GM10847 (cell line): ENCODE results near the gene SKI.

Experiments
- POLR2A ChIP-seq: IDR thresholded peaks from 2 replicates; pipeline ENCODE4 v1.6.1; 2011; ENCODE audit not compliant: insufficient read length; ENCODE audit errors: extremely low read depth

SKI gene

DNA sequence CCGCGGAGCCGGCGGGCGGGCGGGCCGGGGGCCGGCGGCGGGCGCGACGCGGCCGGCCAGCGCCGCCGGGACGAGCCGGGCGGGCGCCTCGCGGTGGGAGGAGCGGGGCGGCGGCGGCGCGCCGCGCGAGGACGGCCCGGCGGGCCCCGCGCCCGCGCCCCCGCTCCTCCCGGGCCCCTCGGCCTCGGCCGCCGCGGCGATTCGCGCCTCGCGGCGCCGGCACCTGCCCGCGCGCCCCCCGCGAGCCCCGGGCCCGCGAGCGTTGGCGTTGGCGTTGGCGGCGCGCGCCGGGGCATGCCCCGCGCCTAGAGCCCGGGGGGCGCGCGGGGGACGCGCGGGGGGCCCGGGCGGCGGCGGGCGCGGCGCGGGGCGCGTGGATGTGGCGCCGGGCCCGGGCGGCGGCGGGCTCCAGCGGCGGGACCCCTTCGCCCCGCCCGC is at the start of gene SKI:
SKI (plus strand) TSS at position 163 of the 438 bp plus-strand sequence. CDS start 448 bp downstream, outside the sequence.
- TF ChIP-seq POLR2A, result no peak

DNA sequence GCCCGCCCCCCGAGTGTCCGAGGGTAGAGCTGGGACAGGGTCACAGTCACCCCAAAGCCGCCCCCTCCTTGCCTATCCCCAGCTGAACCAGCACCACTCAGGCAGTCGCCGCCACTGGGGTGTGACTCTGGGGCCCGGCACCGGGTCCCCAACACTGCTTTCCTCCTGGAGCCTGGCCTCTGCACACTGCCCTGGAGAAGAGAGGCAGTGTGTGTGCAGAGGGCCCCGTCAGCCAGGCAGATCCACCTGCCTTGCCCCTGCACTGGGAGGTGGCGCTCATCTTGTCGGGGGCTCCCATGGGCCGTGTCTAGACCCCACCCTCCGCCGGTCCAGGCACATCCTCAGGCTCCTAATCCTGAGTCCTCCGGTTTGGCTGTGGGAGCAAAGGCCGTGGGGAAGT is 49.2 kb upstream of the SKI start:
- no peak for TF ChIP-seq POLR2A

DNA sequence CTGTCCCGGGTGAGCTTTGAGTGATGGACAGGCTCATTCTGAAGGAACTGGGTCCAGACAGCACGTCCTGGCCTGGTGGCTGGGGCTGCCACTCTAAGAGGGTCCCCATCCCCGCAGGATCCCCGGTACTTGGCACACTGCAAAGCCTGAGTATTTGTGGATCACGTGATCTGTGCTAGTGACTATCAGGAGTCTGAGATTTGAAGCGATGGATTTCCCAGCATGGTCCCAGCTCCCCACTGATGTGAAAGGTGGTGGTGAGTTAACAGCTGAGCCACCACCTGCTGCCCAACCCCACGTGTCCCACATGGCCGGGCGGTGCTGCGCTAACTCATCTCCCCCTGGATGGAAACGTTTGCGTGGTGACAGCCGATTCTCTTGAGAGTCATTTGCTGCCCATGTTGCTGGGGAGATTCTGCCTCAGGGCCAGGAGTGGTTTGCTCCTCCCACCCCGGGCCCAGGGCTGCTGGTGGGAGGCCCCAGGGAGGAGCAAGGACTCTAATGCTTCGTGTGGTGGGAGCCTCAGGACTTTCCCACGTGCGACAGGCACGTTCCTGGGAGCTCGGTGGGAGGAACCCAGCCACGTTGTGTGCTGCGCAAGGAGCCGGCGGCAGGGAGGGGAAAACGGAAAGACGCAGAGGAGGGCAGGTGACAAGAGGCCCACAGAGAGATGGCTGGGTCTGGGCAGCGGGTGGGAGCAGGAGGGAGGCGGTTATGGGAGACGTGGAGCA is 48.7 kb upstream of the SKI start:
- no peak for TF ChIP-seq POLR2A

DNA sequence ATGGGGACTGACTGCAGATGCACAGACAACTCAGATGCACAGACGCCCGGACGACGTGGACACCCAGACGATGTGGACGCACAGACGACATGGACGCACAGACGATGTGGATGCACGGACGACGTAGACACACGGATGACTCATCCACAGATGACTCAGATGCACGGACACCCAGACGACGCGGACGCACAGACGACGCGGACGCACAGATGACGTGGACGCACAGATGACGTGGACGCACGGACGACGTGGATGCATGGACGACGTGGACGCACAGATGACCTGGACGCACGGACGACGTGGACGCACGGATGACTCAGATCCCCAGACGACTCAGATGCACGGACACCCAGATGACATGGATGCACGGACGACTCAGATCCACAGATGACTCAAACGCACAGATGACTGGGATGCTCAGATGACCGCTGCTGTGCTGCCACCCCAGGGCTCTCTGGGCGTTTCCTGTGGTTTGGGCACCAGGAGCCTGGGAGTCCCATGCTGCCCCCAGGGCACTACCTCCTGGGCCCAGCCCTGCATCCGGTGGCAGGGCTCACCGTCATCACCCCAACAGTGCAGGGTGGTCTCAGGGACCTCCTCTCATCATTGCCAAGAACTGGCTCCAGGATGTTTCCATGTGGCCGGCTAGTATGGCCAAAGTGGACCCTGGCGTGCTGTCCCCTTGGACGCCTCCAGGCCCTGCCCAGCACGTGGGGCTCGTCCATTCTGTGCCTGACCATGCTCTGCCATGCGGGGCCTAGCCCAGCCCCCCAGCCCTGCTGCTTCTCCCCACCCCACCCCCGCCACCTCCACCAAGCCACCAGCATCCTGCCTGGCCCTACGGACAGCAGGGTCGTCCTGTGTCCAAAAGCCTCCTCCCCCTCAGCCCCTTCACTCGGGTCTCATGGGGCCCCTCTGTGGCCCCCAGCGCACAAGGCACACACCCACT is 47.5 kb upstream of the SKI start:
- TF ChIP-seq POLR2A, result no peak

DNA sequence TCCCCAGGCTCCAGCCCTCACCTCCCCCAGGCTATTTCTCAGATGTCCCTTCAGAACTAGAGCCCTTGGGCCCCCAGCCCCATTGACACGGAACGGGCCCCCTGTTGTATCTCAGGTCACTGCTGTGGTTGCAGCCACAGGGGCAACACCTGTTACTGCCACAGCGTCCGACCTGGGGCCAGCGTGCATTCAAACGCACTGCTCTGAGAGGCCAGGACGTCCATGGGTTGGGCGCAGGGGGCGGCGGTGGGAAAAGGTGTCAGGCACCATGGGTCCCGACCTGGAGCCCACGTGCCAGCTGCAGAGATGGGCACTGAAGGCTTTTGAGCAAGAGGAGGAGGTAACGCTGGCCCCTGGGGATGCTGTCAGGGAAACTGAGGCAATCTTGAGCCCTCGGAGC is 46.8 kb upstream of the SKI start:
- no peak for TF ChIP-seq POLR2A

DNA sequence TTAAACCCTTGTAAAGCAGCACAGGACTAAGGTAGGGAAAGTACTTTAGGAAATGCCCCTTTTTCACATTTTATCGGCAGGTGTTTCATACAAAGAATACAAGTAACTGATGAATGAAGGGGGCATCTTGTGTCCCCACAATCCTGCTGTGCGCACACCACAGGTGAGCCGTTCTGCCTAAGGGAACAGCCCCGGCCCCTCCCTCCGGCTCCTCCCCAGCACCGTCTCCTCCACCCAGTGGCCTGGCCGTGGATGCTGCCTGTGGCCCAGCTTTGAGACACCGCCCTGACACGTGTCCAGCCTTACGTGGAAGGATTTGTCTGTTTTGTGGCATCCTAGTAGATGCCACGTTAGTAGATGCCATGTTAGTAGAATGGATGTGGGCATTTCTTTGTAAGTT is 46.4 kb upstream of the SKI start:
- no peak for TF ChIP-seq POLR2A

- TF ChIP-seq POLR2A, result no peak
Observed at GRCh38 chr1:2182376-2182775, 45.7 kb upstream of the SKI start.

DNA sequence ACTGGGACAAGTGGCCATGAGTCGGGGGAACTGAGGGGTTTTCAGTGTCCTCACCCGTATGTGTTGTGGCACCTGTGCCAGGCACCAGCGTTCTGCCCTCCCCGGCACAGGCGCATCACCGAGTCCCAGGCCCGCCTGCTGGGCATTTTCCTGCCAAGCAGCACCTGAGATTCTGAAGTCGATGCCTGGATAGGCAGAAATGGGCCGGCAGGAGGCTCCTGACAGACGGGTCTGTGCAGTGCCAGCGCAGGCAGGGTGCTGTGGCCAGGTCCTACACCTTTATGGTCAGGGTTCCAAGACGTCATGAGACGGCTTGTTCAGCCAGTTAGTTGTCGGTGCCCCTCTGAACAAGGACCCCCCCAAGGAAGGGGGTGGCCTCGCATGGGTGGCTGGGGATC is 44.2 kb upstream of the SKI start:
- TF ChIP-seq POLR2A, result no peak

DNA sequence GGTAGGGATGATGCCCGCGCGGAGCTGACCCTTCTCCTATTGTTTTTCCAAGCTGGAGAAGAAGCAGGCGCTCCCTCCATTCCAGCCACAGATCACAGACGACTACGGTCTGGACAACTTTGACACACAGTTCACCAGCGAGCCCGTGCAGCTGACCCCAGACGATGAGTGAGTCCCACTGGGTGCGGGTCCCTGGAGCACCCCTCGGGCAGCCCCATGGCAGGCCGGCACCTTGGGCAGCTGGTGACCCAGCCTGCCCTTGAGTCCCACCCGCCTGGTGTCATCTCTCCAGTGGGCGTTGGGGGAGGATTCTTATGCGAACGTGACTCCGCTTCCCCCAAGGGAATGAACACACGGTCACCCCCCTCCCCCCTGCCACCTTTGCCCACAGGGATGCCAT is 43.6 kb upstream of the SKI start:
- TF ChIP-seq POLR2A, result no peak

DNA sequence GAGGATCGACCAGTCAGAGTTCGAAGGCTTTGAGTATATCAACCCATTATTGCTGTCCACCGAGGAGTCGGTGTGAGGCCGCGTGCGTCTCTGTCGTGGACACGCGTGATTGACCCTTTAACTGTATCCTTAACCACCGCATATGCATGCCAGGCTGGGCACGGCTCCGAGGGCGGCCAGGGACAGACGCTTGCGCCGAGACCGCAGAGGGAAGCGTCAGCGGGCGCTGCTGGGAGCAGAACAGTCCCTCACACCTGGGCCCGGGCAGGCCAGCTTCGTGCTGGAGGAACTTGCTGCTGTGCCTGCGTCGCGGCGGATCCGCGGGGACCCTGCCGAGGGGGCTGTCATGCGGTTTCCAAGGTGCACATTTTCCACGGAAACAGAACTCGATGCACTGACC is 43.2 kb upstream of the SKI start:
- no peak for TF ChIP-seq POLR2A

- TF ChIP-seq POLR2A, result no peak
Observed at GRCh38 chr1:2185880-2186855, 42.0 kb upstream of the SKI start.

DNA sequence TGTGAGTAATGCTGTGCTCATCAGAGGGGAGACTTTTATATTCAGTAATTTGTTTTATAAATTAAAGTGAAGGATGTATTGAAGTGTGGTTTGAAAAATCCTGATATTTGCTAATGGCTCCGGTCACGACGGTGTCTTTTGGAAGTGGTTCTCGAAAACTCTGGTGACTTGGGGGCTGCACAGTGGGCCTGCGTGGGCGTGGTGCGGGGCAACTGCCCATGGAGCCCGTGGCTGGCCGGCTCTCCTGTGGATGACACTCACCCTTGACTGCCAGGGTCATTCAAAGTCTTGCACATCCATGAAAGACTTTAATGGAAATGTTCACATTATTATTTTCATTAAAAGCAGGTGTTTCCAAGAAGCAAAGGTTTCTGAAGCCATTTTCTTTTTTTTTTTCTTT is 41.2 kb upstream of the SKI start:
- TF ChIP-seq POLR2A, result no peak

DNA sequence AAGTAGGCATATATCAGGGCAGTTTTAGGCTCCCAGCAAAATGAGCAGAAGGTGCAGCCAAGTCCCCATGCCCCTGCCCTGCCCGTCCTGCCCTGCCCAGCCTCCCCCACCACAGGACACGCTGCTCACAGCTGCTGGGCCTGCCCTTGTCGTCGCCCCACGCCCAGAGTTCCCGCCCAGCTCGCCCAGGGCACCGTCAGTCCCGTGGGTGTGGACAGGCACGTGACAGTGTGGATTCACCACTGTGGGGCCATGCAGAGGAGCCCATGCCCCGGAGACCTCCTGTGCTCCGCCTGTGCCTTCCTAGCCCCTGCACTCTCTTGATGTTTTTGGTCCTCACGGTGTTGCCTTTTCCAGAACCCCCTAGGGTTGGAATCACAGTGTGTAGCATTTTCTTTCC is 40.5 kb upstream of the SKI start:
- no peak for TF ChIP-seq POLR2A

- no peak for TF ChIP-seq POLR2A
Observed at GRCh38 chr1:2188336-2188735, 39.8 kb upstream of the SKI start.
